ENCODE results near the gene PEAK1. TPM values are rescaled to one million over a fixed set of nuclear protein-coding genes. Genes with fewer than 3 reads are reported as not detected.
A peak's percentile ranks its signal among the peaks of the same experiment; 100 is the strongest.

Gene PEAK1
- total RNA-seq, 1 donor from 2014 or later: 32.3 TPM

DNA sequence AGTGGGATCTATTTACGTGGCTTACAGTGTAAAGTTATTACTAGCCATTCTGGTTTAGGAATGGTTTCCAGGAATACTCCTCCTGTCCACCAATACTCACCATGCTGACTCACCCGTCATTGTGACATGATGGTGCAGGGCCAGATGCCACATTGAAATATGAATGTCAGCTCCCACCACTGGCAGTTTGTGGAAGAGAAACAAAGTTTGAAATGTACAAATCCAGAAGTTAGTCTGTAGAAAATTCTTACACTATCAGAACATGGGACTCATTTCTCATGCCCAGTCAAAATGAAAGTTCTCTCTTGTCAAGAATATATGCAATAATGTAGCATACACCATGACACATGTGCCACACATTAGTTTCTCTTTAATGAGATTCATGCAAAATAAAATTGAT is 334.6 kb downstream of the PEAK1 start:
- H3K27me3 Mint-ChIP-seq: peaks cover 3% of the 10 kb centered on the region
- TF ChIP-seq, protein P1, sequence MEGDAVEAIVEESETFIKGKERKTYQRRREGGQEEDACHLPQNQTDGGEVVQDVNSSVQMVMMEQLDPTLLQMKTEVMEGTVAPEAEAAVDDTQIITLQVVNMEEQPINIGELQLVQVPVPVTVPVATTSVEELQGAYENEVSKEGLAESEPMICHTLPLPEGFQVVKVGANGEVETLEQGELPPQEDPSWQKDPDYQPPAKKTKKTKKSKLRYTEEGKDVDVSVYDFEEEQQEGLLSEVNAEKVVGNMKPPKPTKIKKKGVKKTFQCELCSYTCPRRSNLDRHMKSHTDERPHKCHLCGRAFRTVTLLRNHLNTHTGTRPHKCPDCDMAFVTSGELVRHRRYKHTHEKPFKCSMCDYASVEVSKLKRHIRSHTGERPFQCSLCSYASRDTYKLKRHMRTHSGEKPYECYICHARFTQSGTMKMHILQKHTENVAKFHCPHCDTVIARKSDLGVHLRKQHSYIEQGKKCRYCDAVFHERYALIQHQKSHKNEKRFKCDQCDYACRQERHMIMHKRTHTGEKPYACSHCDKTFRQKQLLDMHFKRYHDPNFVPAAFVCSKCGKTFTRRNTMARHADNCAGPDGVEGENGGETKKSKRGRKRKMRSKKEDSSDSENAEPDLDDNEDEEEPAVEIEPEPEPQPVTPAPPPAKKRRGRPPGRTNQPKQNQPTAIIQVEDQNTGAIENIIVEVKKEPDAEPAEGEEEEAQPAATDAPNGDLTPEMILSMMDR (IDR thresholded peaks at IDR 0.05; ENCODE audit: unreplicated experiment): no peak
- no peak for DNase-seq (ENCODE audit: low spot score, unreplicated experiment)
- H3K36me3 Mint-ChIP-seq (ENCODE audit: insufficient read depth): no peaks in the 10 kb centered on the region
- no peaks in the 10 kb centered on the region for H3K9me3 Mint-ChIP-seq (ENCODE audit: low read depth)
- H3K27ac Mint-ChIP-seq: peak overlapping the region; percentile 4
- H3K4me3 Mint-ChIP-seq (ENCODE audit: low read depth): no peak overlapping the region
- peaks cover 4% of the 10 kb centered on the region for H3K4me1 Mint-ChIP-seq (ENCODE audit: low read depth)

DNA sequence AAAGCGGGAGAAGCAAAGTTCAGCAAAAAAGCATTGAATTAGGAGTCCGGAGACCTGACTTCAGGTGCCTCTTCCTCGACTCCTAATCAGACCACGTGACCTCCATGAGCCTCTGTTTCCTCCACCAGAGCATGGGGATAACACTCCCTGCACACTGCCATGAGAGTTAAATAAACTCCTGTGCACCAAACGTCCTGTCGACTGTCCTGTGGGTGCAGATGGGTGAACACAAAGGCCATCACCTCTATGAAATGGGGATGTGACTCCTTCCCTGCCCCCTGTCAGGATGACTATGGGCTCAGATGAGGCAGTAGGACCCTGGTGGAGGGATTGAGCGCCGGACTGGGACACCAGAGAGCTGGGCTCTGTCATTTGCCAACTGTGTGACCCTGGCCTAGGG is 335.5 kb downstream of the PEAK1 start:
- peaks cover 3% of the 10 kb centered on the region for H3K27me3 Mint-ChIP-seq
- no peaks in the 10 kb centered on the region for H3K9me3 Mint-ChIP-seq (ENCODE audit: low read depth)
- no peaks in the 10 kb centered on the region for H3K36me3 Mint-ChIP-seq (ENCODE audit: insufficient read depth)
- H3K27ac Mint-ChIP-seq: no peak overlapping the region
- TF ChIP-seq, protein P1 (IDR thresholded peaks at IDR 0.05; ENCODE audit: unreplicated experiment): no peak
- peaks cover 4% of the 10 kb centered on the region for H3K4me1 Mint-ChIP-seq (ENCODE audit: low read depth)
- DNase-seq (ENCODE audit: low spot score, unreplicated experiment): no peak
- H3K4me3 Mint-ChIP-seq (ENCODE audit: low read depth): no peak overlapping the region

DNA sequence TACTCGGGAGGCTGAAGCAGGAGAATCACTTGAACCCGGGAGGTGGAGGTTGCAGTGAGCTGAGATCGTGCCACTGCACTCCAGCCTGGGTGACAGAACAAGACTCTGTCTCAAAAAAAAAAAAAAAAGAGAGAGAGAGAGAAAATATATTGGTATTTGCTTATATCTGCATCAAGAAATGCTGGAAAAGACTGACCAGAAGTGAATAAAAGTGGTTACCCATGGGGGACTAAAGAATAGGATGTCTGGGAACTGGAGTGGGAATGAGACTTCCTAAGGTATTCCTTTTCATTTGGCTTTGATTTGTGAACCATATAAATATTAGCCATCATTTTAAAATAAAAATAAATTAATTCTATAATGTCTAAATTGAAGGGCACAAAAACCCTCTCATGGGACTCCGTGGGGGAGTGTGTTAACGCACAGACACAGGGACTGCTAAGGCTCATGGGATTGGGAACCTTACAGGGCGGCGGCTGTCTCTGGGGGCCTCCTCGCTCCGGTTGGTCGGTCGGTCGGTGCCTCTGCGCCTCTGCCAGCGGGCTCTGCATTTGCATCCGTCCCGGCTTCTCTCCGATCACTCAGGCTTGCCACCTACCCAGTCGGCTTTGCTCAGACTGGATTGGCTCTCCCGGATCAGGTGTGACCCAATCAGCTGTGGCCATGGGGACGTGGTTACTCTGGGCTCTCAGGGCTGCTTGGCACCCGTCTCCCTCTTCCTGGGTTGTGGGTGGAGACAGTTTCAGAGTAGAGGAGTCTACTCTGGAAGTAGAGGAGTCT is 336.3 kb downstream of the PEAK1 start:
- no peaks in the 10 kb centered on the region for H3K9me3 Mint-ChIP-seq (ENCODE audit: low read depth)
- peak overlapping the region; percentile 57 for H3K4me3 Mint-ChIP-seq (ENCODE audit: low read depth)
- TF ChIP-seq, protein P1 (IDR thresholded peaks at IDR 0.05; ENCODE audit: unreplicated experiment): no peak
- H3K27me3 Mint-ChIP-seq: peaks cover 3% of the 10 kb centered on the region
- H3K36me3 Mint-ChIP-seq (ENCODE audit: insufficient read depth): no peaks in the 10 kb centered on the region
- H3K27ac Mint-ChIP-seq: no peak overlapping the region
- DNase-seq (ENCODE audit: low spot score, unreplicated experiment): peak; percentile 30
- H3K4me1 Mint-ChIP-seq (ENCODE audit: low read depth): peaks cover 4% of the 10 kb centered on the region

DNA sequence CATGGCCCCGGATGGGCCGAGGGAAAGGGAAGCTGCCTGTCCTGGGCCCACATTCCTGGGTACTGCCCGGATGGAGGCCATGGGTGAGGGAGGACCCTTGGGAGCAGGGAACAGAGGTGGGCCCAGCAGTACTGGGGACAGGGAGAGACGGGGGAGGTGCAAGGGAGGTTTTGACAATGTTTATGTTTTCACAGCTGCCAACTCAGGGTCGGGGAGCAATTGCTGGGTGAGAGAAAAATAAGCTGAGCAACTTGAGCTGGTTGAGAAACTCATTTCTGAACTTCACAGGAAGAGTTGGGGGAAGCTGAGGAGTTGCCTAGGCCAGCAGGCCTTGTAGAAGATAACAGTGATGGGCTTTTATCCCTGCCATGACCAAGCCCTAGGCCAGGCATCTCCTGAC is 337.9 kb downstream of the PEAK1 start:
- Mint-ChIP-seq H3K27me3 (peaks cover 3% of the 10 kb centered on the region), H3K4me1 (ENCODE audit: low read depth) (peaks cover 4% of the 10 kb centered on the region), H3K36me3 (ENCODE audit: insufficient read depth) (no peaks in the 10 kb centered on the region), H3K27ac (no peak overlapping the region), H3K9me3 (ENCODE audit: low read depth) (no peaks in the 10 kb centered on the region), H3K4me3 (ENCODE audit: low read depth) (no peak overlapping the region)
- DNase-seq (ENCODE audit: low spot score, unreplicated experiment): no peak
- TF ChIP-seq, protein P1 (IDR thresholded peaks at IDR 0.05; ENCODE audit: unreplicated experiment): no peak

DNA sequence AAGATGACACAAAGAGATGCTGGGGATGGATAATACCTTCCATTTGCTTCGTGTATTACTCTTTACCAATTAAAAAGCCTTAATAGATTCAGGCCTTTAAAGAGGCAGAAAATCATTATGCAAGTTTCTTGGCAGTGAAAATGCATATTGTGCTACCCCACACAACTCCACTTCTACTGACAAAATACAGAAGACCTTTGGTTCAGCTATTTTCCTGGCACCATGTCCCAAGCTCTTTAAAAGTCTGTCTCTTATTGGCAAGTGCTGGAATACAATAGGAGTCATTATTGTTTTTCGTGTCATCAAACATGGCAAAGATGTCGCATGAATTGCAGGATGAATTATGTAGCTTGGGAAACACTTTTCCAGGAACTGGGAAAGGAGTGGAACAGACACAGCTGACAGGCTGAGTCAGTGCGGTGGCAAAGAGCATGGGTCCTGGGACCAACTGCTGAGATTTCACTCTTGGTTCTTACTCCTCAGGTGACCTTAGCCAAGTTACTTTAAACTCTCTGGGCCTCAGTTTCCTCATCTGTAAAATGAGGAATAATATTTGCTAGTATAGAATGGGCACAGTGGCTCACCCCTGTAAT is 343.5 kb downstream of the PEAK1 start:
- Mint-ChIP-seq H3K27ac (no peak overlapping the region), H3K27me3 (peaks cover 4% of the 10 kb centered on the region), H3K4me3 (ENCODE audit: low read depth) (no peak overlapping the region), H3K36me3 (ENCODE audit: insufficient read depth) (no peaks in the 10 kb centered on the region), H3K4me1 (ENCODE audit: low read depth) (no peaks in the 10 kb centered on the region), H3K9me3 (ENCODE audit: low read depth) (no peaks in the 10 kb centered on the region)
- DNase-seq (ENCODE audit: low spot score, unreplicated experiment): no peak
- TF ChIP-seq, protein P1 (IDR thresholded peaks at IDR 0.05; ENCODE audit: unreplicated experiment): no peak

Data from progenitor cell of endocrine pancreas (in vitro differentiated cells).